ENCODE data around the gene TAF1C.
"Not testable (repeated sequence)": the region's sequence is repeated elsewhere in the genome, so short reads cannot be mapped to it uniquely, and the experiment has no call there.

Gene TAF1C

GRCh38 chr16:84220851-84221250, 34.0 kb upstream of the TAF1C start:
- Histone ChIP-seq H3K79me2 (ENCODE audit: low read length) (no peaks in the 10 kb centered on the region), H3K27me3 (replicated peaks; ENCODE audit: insufficient read depth, low read length) (peaks cover 64% of the 10 kb centered on the region)
- TF ChIP-seq, protein P1, sequence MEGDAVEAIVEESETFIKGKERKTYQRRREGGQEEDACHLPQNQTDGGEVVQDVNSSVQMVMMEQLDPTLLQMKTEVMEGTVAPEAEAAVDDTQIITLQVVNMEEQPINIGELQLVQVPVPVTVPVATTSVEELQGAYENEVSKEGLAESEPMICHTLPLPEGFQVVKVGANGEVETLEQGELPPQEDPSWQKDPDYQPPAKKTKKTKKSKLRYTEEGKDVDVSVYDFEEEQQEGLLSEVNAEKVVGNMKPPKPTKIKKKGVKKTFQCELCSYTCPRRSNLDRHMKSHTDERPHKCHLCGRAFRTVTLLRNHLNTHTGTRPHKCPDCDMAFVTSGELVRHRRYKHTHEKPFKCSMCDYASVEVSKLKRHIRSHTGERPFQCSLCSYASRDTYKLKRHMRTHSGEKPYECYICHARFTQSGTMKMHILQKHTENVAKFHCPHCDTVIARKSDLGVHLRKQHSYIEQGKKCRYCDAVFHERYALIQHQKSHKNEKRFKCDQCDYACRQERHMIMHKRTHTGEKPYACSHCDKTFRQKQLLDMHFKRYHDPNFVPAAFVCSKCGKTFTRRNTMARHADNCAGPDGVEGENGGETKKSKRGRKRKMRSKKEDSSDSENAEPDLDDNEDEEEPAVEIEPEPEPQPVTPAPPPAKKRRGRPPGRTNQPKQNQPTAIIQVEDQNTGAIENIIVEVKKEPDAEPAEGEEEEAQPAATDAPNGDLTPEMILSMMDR (IDR thresholded peaks at IDR 0.05; ENCODE audit: low read length): no peak
- TF ChIP-seq EZH2phosphoT487 (IDR thresholded peaks at IDR 0.05; ENCODE audit: low read length): no peak
- TF ChIP-seq EZH2 (optimal IDR thresholded peaks at IDR 0.05; ENCODE audit: low read depth, low read length): no peak

DNA sequence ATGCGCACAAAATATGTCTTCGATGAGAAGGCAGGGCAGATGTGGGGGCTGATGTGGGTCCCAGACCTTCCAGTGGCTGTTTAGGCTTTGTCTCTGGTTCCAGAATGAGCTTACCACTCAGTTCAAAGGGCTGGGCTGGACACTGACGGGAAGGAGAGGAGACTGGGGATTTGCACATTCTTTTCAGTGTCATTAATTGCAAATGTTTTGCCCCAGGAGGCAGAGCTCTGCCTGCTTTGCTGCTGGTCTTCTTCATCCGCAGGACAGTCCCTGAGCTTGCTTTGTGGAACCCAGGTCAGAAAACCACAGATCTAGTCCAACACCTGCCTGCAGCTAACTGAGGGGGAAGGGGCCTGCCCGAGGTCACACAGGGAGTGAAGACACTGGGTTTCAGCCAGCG, 32.1 kb upstream of the TAF1C start:
- H3K9me3 ChIP-seq (replicated peaks; ENCODE audit: insufficient read depth, low read length): no peaks in the 10 kb centered on the region
- no peaks in the 10 kb centered on the region for H3K4me1 ChIP-seq (ENCODE audit: low read length)
- peaks cover 50% of the 10 kb centered on the region for H3K27me3 ChIP-seq (replicated peaks; ENCODE audit: insufficient read depth, low read length)
- H3K4me2 ChIP-seq (ENCODE audit: low read depth, low read length): no peak overlapping the region
- H3K27ac ChIP-seq (ENCODE audit: low read length): no peak overlapping the region
- no peaks in the 10 kb centered on the region for H3K9me2 ChIP-seq (replicated peaks; ENCODE audit: insufficient read depth, low read length)
- no peak for DNase-seq
- no peak overlapping the region for H3K4me3 ChIP-seq (ENCODE audit: low read length)
- H4K20me1 ChIP-seq (ENCODE audit: insufficient read depth, low read length): no peaks in the 10 kb centered on the region
- no peaks in the 10 kb centered on the region for H3K36me3 ChIP-seq (replicated peaks; ENCODE audit: insufficient read depth, low read length)
- no peaks in the 10 kb centered on the region for H3K79me2 ChIP-seq (ENCODE audit: low read length)
- H3F3A ChIP-seq (ENCODE audit: insufficient read depth, low read length): no peaks in the 10 kb centered on the region
- H3K9ac ChIP-seq (ENCODE audit: low read length): no peak overlapping the region
- TF ChIP-seq, protein P1 (IDR thresholded peaks at IDR 0.05; ENCODE audit: low read length): no peak
- TF ChIP-seq EZH2phosphoT487 (IDR thresholded peaks at IDR 0.05; ENCODE audit: low read length): no peak
- no peak for TF ChIP-seq EZH2 (optimal IDR thresholded peaks at IDR 0.05; ENCODE audit: low read depth, low read length)
- H2AFZ ChIP-seq (ENCODE audit: low read length): no peak overlapping the region

More at GRCh38 chr16:84220851-84221250, 34.0 kb upstream of the TAF1C start:
- H3K9me2 ChIP-seq (replicated peaks; ENCODE audit: insufficient read depth, low read length): no peaks in the 10 kb centered on the region
- no peak overlapping the region for H3K4me2 ChIP-seq (ENCODE audit: low read depth, low read length)
- no peak for DNase-seq
- no peak overlapping the region for H2AFZ ChIP-seq (ENCODE audit: low read length)
- no peaks in the 10 kb centered on the region for H4K20me1 ChIP-seq (ENCODE audit: insufficient read depth, low read length)
- H3K36me3 ChIP-seq (replicated peaks; ENCODE audit: insufficient read depth, low read length): no peaks in the 10 kb centered on the region
- no peaks in the 10 kb centered on the region for H3K4me1 ChIP-seq (ENCODE audit: low read length)
- H3K27ac ChIP-seq (ENCODE audit: low read length): no peak overlapping the region
- no peaks in the 10 kb centered on the region for H3F3A ChIP-seq (ENCODE audit: insufficient read depth, low read length)
- no peak overlapping the region for H3K4me3 ChIP-seq (ENCODE audit: low read length)
- no peak overlapping the region for H3K9ac ChIP-seq (ENCODE audit: low read length)
- no peaks in the 10 kb centered on the region for H3K9me3 ChIP-seq (replicated peaks; ENCODE audit: insufficient read depth, low read length)

GRCh38 chr16:84218176-84218823, 31.4 kb upstream of the TAF1C start:
- Histone ChIP-seq H2AFZ (ENCODE audit: low read length) (no peak overlapping the region), H3K4me1 (ENCODE audit: low read length) (no peaks in the 10 kb centered on the region), H3K27me3 (replicated peaks; ENCODE audit: insufficient read depth, low read length) (peaks cover 46% of the 10 kb centered on the region), H3F3A (ENCODE audit: insufficient read depth, low read length) (no peaks in the 10 kb centered on the region), H3K9me2 (replicated peaks; ENCODE audit: insufficient read depth, low read length) (no peaks in the 10 kb centered on the region), H3K9ac (ENCODE audit: low read length) (no peak overlapping the region), H3K9me3 (replicated peaks; ENCODE audit: insufficient read depth, low read length) (no peaks in the 10 kb centered on the region), H4K20me1 (ENCODE audit: insufficient read depth, low read length) (no peaks in the 10 kb centered on the region), H3K4me2 (ENCODE audit: low read depth, low read length) (no peak overlapping the region), H3K4me3 (ENCODE audit: low read length) (no peak overlapping the region), H3K36me3 (replicated peaks; ENCODE audit: insufficient read depth, low read length) (no peaks in the 10 kb centered on the region), H3K27ac (ENCODE audit: low read length) (no peak overlapping the region), H3K79me2 (ENCODE audit: low read length) (no peaks in the 10 kb centered on the region)
- no peak for DNase-seq
- TF ChIP-seq EZH2 (optimal IDR thresholded peaks at IDR 0.05; ENCODE audit: low read depth, low read length) (no peak), EZH2phosphoT487 (IDR thresholded peaks at IDR 0.05; ENCODE audit: low read length) (no peak)
- TF ChIP-seq, protein P1 (IDR thresholded peaks at IDR 0.05; ENCODE audit: low read length): no peak

DNA sequence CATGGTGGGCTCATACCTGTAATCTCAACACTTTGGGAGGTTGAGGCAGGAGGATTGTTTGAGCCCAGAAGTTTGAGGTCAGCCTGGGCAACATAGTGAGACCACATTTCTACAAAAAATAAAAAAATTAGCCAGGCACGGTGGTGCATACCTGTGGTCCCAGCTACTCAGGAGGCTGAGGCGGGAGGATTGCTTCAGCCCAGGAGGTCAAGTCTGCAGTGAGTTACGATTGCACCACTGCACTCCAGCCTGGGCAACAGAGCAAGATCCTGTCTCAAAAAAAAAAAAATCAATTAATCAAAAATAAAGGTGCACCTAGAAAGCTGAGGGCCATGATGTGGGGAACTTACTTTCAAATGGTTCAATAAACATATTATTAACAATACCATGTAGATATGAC, 29.3 kb upstream of the TAF1C start:
- H3K4me3 ChIP-seq (ENCODE audit: low read length); H3K4me2 ChIP-seq (ENCODE audit: low read depth, low read length); H3K9ac ChIP-seq (ENCODE audit: low read length); H4K20me1 ChIP-seq (ENCODE audit: insufficient read depth, low read length); H3K36me3 ChIP-seq (replicated peaks; ENCODE audit: insufficient read depth, low read length); H3K4me1 ChIP-seq (ENCODE audit: low read length); H3K9me3 ChIP-seq (replicated peaks; ENCODE audit: insufficient read depth, low read length); H3K9me2 ChIP-seq (replicated peaks; ENCODE audit: insufficient read depth, low read length); H3F3A ChIP-seq (ENCODE audit: insufficient read depth, low read length); H3K27ac ChIP-seq (ENCODE audit: low read length); H2AFZ ChIP-seq (ENCODE audit: low read length); H3K79me2 ChIP-seq (ENCODE audit: low read length); DNase-seq: not testable (repeated sequence)
- H3K27me3 ChIP-seq (replicated peaks; ENCODE audit: insufficient read depth, low read length): peaks cover 25% of the 10 kb centered on the region
